ENCODE results near the gene FCGR3A.
"Not testable (repeated sequence)": the region's sequence is repeated elsewhere in the genome, so short reads cannot be mapped to it uniquely, and the experiment has no call there.

Gene FCGR3A

DNA sequence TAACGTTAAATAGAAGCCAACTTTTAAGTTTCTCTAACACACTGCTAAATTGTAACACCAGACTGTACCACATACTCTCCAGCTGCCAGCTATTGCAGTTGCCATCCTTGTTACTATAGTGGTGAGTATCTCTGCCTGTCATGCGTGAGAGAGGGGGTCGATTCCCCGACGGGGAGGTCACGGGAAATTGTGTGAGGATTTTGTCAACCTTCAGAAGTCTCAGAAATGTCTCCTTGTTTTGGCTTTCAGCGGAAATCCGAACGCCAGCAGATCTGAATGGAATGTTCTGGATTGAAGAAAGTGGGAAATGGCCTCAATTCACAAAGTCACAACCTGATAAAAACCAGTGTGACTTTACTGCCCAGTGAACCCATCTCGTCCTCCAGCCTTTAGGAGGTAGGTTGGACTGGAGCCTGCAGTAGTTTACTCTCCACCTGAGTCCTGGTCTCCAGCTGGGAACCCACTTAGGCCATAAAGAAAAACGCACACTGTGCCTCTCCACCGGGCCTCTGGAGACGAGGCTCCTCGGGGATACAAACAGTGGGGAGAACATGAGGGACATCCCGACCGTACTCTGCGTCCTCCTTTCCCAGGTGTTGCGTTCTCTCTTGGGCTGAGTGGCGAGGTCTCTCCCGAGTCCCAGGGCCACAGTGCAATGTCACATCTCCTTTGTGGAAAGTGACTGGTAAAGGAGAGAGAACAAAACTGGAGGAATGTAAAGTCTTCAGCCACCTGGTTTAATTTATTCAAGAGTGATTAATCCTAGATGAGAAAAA is 26.4 kb downstream of the FCGR3A start:
- not testable (repeated sequence) for H3K4me3 ChIP-seq (ENCODE audit: low read depth, low read length)

GRCh38 chr1:161513953-161514352 is 35.7 kb downstream of the FCGR3A start:
- not testable (repeated sequence) for H3K4me3 ChIP-seq (ENCODE audit: low read depth, low read length); DNase-seq (ENCODE audit: low read depth)

More for the DNA sequence above, 26.4 kb downstream of the FCGR3A start:
- DNase-seq (ENCODE audit: low read depth): not testable (repeated sequence)

DNA sequence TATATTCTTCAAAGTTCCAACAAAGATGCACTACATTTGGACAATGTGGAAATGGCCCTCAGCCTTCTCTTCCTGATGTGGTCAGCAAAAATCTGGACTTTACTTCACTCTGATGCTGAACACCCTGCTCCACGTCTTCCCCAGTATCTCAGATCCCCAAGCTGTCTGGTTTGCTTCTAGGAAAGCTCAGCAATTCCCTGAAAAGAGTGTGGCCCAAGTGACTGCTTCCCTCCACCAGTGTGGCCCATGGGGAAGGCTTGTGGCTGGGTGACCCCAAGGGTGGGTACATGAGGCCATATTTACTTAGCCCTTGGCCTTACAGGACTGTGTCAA is 36.2 kb downstream of the FCGR3A start:
- H3K4me3 ChIP-seq (ENCODE audit: low read depth, low read length); DNase-seq (ENCODE audit: low read depth): not testable (repeated sequence)

GRCh38 chr1:161512636-161513447 is 36.8 kb downstream of the FCGR3A start:
- DNase-seq (ENCODE audit: low read depth); H3K4me3 ChIP-seq (ENCODE audit: low read depth, low read length): not testable (repeated sequence)

GRCh38 chr1:161511756-161512060 is 37.9 kb downstream of the FCGR3A start:
- H3K4me3 ChIP-seq (ENCODE audit: low read depth, low read length): no peak overlapping the region
- no peak for DNase-seq (ENCODE audit: low read depth)
- TF ChIP-seq CTCF (IDR thresholded peaks at IDR 0.05; ENCODE audit: control insufficient read depth, extremely low read depth, insufficient read depth): no peak

- no peak overlapping the region for H3K4me3 ChIP-seq (ENCODE audit: low read depth, low read length)
- TF ChIP-seq CTCF (IDR thresholded peaks at IDR 0.05; ENCODE audit: control insufficient read depth, extremely low read depth, insufficient read depth): no peak
- DNase-seq (ENCODE audit: low read depth): no peak
These were observed 38.4 kb downstream of the FCGR3A start for GRCh38 chr1:161511018-161511755.

DNA sequence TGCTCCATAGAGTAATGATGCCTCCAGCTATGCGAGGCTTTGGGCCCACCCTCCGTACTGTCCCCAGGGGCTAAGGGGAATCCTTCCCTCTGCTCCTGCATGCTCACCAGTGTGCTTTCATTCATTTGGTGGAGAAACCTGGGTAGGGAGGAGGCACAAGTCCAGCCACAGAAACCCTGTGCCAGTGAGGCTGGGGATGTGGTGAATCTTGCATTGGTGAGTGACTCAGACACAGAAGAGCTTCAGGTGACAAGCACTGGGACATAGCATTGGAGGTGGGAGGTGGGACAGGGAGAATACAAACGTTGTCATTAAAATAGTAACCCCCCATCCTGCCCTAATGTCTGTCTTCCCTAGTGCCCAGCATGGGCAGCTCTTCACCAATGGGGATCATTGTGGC is 39.1 kb downstream of the FCGR3A start:
- DNase-seq (ENCODE audit: low read depth): no peak
- TF ChIP-seq CTCF (IDR thresholded peaks at IDR 0.05; ENCODE audit: control insufficient read depth, extremely low read depth, insufficient read depth): no peak
- H3K4me3 ChIP-seq (ENCODE audit: low read depth, low read length): no peak overlapping the region

GRCh38 chr1:161506336-161507223 is 43.0 kb downstream of the FCGR3A start:
- TF ChIP-seq CTCF (IDR thresholded peaks at IDR 0.05; ENCODE audit: control insufficient read depth, extremely low read depth, insufficient read depth): no peak

More at GRCh38 chr1:161506336-161507223, 43.0 kb downstream of the FCGR3A start:
- H3K4me3 ChIP-seq (ENCODE audit: low read depth, low read length): no peak overlapping the region
- no peak for DNase-seq (ENCODE audit: low read depth)
